HG03175 (cell line): ENCODE results near the gene PTGES.

Source experiments
- ATAC-seq: cut with Tn5 transposase; IDR thresholded peaks from one replicate; pipeline ENCODE4 v1.9.1; 2021; ENCODE audit warnings: mild to moderate bottlenecking, moderate library complexity; ENCODE audit not compliant: unreplicated experiment

Gene PTGES

GRCh38 chr9:129696944-129697655, 55.7 kb downstream of the PTGES start:
- ATAC-seq: no peak

GRCh38 chr9:129695870-129696269, 57.0 kb downstream of the PTGES start:
- ATAC-seq: no peak

- no peak for ATAC-seq
Measured at GRCh38 chr9:129694243-129694646, 58.6 kb downstream of the PTGES start.

GRCh38 chr9:129693741-129694140, 59.1 kb downstream of the PTGES start:
- ATAC-seq: no peak

GRCh38 chr9:129692534-129692933, 60.3 kb downstream of the PTGES start:
- no peak for ATAC-seq
